Measurements from ENCODE around the gene OFD1. TPM values are rescaled to one million over a fixed set of nuclear protein-coding genes. Genes with fewer than 3 reads are reported as not detected.
A peak's percentile ranks its signal among the peaks of the same experiment; 100 is the strongest.

Gene OFD1
- total RNA-seq, 1 experiment from 2014 or later: 14.1 TPM

DNA sequence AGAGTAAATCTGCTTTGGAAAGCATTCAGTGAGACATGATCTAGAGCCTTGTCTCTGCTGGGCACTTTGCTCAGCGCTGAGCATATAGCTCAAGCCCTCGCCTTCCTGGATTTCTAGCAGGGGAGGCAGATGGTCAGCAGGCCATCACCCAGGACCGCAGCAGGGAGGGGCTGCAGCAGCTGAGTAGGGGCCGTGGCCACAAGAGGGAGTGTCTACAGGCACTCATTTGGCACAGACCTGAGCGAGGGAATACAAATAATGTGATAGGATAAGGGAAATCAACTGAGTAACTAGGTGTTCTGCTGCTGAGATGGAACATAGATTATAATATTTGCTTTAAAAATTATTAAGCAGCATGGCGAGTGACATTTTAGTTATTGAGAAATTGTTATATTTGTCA, 30.2 kb downstream of the OFD1 start:
- in situ Hi-C loops (cut with HindIII; ENCODE audit: low pct_unique_long_range_greater_than_20kb, low sequenced_read_pairs): no loop called here
- peak; percentile 45 for DNase-seq (ENCODE audit: low read depth, low spot score)

DNA sequence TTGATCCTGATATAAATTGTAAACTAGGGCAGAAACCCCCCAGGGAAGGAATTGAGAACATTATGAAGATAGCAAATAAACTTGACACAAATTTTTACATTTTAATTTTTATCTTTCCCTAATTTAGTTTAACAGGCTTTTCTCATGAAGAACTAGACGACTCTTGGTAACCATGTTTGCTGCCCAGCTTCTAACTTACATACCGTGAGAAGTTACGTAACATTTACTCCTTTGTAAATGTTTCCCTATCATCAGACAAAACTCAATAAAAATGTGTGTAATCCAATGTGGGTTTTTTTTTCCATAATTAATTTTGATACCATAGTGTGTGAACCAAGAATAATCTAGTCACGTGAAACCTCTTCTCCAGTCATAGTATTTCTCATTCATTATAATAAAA, 34.4 kb downstream of the OFD1 start:
- in situ Hi-C loops (cut with HindIII; ENCODE audit: low pct_unique_long_range_greater_than_20kb, low sequenced_read_pairs): no loop called here
- no peak for DNase-seq (ENCODE audit: low read depth, low spot score)

DNA sequence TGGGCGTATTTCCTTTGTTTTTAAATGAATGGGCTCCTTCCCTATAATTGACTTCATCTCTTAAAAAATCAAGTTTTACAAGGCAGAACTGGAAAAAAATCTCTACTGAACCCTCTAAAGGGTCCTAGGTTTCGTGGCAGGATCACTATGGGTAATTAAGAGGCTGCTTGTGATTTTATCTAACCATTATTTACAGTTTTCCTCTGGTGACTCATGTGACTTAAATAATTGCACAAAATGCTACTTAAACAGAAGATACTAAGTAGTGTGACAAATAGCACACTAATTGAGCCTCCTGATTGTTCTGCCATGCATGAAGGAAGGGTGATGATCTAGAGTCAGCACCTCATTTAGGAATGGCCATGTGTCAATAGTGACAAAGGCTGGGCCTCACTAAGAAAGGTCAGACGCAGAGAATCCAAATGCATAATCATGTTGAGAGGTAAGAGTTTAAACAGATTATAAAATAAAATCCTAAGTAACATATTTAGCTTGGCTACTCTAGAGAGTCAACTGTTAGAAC, 35.5 kb downstream of the OFD1 start:
- no peak for DNase-seq (ENCODE audit: low read depth, low spot score)
- in situ Hi-C loops (cut with HindIII; ENCODE audit: low pct_unique_long_range_greater_than_20kb, low sequenced_read_pairs): no loop called here

DNA sequence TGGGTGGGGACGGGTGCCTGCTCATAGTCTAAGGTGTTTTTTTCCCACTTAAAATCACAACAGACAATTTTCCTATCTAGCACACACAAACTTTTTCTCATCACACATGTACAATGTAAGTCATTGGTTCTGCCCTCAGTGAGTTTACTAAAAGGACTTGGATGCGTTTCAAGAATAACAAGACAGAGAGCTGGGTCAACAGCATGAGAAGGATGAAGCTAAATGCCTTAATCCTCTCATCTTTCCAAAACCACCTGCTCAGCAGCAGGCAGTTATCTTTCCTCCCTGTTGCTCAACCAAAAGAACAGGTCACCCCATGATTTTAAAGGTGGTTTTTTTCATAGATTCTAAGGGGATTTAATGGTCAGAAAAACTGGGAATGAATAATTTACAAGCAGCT, 40.1 kb downstream of the OFD1 start:
- in situ Hi-C loops (cut with HindIII; ENCODE audit: low pct_unique_long_range_greater_than_20kb, low sequenced_read_pairs): no loop called here
- DNase-seq (ENCODE audit: low read depth, low spot score): no peak

GRCh38 chrX:13775837-13776236, 41.3 kb downstream of the OFD1 start:
- in situ Hi-C loops (cut with HindIII; ENCODE audit: low pct_unique_long_range_greater_than_20kb, low sequenced_read_pairs): no loop called here
- no peak for DNase-seq (ENCODE audit: low read depth, low spot score)

GRCh38 chrX:13776387-13776786, 41.8 kb downstream of the OFD1 start:
- in situ Hi-C loops (cut with HindIII; ENCODE audit: low pct_unique_long_range_greater_than_20kb, low sequenced_read_pairs): no loop called here
- DNase-seq (ENCODE audit: low read depth, low spot score): no peak

DNA sequence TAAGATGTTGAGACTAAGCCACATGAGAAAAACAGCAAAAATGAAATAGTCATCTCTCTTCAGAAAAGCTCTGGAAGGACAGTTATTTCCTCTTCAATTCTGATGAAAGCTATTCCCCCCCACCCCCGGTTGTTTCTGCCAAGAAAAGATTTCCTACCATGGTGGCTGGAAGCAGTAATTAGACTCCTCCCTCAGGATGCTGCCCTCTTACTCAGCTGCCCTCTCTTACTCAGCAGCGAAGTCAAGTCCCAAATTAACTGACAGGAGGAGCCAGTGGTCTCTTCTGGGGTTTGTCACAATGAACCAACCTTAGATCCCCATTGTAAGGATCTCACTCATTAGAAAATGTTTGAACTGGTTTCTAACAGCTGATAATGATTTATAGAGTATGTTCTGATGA, 44.4 kb downstream of the OFD1 start:
- in situ Hi-C loops (cut with HindIII; ENCODE audit: low pct_unique_long_range_greater_than_20kb, low sequenced_read_pairs): no loop called here
- peak; percentile 14 for DNase-seq (ENCODE audit: low read depth, low spot score)

GRCh38 chrX:13780868-13781427, 46.4 kb downstream of the OFD1 start:
- in situ Hi-C loops (cut with HindIII; ENCODE audit: low pct_unique_long_range_greater_than_20kb, low sequenced_read_pairs): no loop called here

GRCh38 chrX:13786048-13786447, 51.5 kb downstream of the OFD1 start:
- DNase-seq (ENCODE audit: low read depth, low spot score): no peak
- in situ Hi-C loops (cut with HindIII; ENCODE audit: low pct_unique_long_range_greater_than_20kb, low sequenced_read_pairs): no loop called here

More at GRCh38 chrX:13780868-13781427, 46.4 kb downstream of the OFD1 start:
- no peak for DNase-seq (ENCODE audit: low read depth, low spot score)

DNA sequence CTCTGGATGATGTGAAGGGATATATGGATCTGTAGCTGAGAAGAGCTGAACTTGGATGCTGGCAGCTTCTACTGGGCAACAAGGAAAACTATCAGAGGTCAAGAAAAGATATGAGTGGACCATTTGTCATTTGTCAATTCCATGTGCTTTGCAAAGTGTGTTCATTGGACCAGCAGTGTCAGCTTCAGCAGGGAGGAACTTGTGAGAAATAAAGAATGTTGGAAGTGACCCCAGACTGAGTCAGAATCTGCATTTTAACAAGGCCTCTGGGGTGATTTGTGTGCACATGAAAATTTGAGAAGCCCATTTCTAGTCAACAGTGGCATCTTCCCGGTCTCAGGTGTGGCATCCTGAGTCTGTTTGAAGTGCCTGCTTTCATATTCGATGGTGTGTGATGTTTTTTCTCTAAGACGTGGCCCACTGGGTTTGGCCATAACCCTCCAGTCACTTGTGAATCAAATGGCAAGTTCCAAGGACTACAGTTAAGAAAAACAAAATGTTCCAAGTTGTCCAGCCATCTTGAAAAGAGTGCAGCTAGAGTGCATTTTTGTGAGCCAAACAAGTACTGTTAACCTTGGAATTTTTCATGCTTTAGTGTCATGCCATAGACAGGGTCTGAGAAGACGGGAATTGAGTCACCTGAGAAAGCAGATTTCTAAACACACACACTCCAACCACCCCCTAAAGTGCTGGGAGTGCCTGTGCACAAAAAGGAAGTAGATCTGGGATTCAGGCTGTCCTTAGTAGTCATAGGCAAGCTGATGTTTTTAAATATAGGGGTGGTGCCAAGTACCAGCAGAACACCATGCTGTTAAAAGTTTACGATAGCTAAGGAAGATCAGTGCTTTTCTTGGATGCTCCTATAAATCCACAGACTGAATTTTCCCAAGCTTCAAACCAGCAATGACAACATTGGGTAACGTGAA, 55.9 kb downstream of the OFD1 start:
- in situ Hi-C loops (cut with HindIII; ENCODE audit: low pct_unique_long_range_greater_than_20kb, low sequenced_read_pairs): no loop called here
- DNase-seq (ENCODE audit: low read depth, low spot score): no peak

GRCh38 chrX:13791145-13791544, 56.6 kb downstream of the OFD1 start:
- DNase-seq (ENCODE audit: low read depth, low spot score): no peak
- in situ Hi-C loops (cut with HindIII; ENCODE audit: low pct_unique_long_range_greater_than_20kb, low sequenced_read_pairs): no loop called here

GRCh38 chrX:13791559-13791958, 57.0 kb downstream of the OFD1 start:
- in situ Hi-C loops (cut with HindIII; ENCODE audit: low pct_unique_long_range_greater_than_20kb, low sequenced_read_pairs): no loop called here
- peak; percentile 77 for DNase-seq (ENCODE audit: low read depth, low spot score)

- in situ Hi-C loops (cut with HindIII; ENCODE audit: low pct_unique_long_range_greater_than_20kb, low sequenced_read_pairs): no loop called here
- no peak for DNase-seq (ENCODE audit: low read depth, low spot score)
Measured at GRCh38 chrX:13793897-13794296, 59.3 kb downstream of the OFD1 start.

- DNase-seq (ENCODE audit: low read depth, low spot score): no peak
- in situ Hi-C loops (cut with HindIII; ENCODE audit: low pct_unique_long_range_greater_than_20kb, low sequenced_read_pairs): no loop called here
Measured at GRCh38 chrX:13794417-13794816, 59.9 kb downstream of the OFD1 start.

- in situ Hi-C loops (cut with HindIII; ENCODE audit: low pct_unique_long_range_greater_than_20kb, low sequenced_read_pairs): no loop called here
- DNase-seq (ENCODE audit: low read depth, low spot score): no peak
Measured at GRCh38 chrX:13797512-13797911, 63.0 kb downstream of the OFD1 start.

GRCh38 chrX:13798184-13798583, 63.6 kb downstream of the OFD1 start:
- in situ Hi-C loops (cut with HindIII; ENCODE audit: low pct_unique_long_range_greater_than_20kb, low sequenced_read_pairs): no loop called here
- no peak for DNase-seq (ENCODE audit: low read depth, low spot score)

DNA sequence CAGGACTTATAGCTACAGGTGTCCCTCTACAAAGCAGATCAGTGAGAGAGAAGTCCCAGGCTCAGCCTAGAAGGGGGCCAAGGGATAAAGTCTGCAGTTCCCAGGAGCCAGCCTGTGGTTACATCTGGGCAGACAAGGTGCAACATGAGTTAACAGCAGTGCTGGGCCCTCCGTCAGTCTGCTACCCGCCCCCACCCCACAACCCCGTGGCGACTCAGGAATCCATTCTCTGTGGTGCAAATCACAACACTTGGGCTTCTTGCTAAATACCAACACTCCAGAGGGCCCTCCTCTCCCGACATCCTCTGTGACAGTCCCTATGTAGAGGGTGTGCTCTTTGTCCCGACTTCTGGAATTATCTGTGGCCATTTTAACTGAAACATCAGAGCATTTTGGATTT, 68.6 kb downstream of the OFD1 start:
- no peak for DNase-seq (ENCODE audit: low read depth, low spot score)
- in situ Hi-C loops (cut with HindIII; ENCODE audit: low pct_unique_long_range_greater_than_20kb, low sequenced_read_pairs): no loop called here

DNA sequence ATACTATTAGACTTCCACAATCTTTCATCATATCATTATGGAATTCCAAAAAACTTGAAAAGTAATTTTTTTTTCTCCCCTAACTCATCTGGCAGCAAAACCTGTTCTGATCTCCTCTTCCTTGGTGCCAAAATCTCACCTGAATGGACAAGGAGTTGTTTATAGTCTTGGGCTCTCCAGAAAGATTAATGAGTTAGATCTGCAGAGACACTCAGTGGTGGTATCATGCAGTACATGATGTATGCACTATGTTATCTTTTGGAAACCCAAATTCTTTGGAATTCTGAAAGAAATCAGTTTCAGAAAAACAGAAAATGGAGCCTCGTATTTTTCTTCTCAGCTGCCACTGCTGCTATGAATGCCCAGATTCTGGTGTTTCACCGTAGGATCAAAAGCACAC, 70.7 kb downstream of the OFD1 start:
- DNase-seq (ENCODE audit: low read depth, low spot score): no peak
- in situ Hi-C loops (cut with HindIII; ENCODE audit: low pct_unique_long_range_greater_than_20kb, low sequenced_read_pairs): no loop called here

DNA sequence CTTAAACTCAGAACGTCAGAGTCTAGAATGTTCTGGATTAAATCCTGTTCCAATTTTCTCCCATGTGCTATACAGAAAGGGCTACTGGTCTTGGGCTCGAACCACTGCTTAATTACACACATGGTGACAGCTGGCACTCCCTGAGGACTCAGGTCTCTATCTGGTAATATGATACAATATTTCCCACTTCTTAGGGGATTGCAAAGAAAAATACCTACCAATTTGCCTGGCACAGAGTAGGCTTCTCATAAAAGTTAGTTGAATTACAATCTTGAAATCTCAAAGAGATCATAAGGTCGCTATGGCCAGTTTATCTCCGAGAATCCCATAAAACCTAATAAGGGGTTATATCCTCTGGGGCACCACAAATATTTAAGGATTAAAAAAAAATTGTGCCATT, 73.7 kb downstream of the OFD1 start:
- in situ Hi-C loops (cut with HindIII; ENCODE audit: low pct_unique_long_range_greater_than_20kb, low sequenced_read_pairs): no loop called here
- DNase-seq (ENCODE audit: low read depth, low spot score): no peak
